A549 treated with ZK216348 at 1 μM for 4 hours (cell line): ENCODE measurements around the gene UBASH3B. TPM values are rescaled to one million over a fixed set of nuclear protein-coding genes. Genes with fewer than 3 reads are reported as not detected.

ENCODE experiments used
- total RNA-seq: library from RNA; stranded (reverse); fragments of 200-300 nt; extraction: Qiagen RNA extraction; gene quantifications from 5 replicates; pipeline ENCODE4 v1.2.3, GENCODE V29; 2022; ENCODE audit warnings: low read depth

The UBASH3B gene, protein sequence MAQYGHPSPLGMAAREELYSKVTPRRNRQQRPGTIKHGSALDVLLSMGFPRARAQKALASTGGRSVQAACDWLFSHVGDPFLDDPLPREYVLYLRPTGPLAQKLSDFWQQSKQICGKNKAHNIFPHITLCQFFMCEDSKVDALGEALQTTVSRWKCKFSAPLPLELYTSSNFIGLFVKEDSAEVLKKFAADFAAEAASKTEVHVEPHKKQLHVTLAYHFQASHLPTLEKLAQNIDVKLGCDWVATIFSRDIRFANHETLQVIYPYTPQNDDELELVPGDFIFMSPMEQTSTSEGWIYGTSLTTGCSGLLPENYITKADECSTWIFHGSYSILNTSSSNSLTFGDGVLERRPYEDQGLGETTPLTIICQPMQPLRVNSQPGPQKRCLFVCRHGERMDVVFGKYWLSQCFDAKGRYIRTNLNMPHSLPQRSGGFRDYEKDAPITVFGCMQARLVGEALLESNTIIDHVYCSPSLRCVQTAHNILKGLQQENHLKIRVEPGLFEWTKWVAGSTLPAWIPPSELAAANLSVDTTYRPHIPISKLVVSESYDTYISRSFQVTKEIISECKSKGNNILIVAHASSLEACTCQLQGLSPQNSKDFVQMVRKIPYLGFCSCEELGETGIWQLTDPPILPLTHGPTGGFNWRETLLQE
- 33.4 to 49.4 TPM (median 41.6 TPM) in 5 replicates for total RNA-seq

DNA sequence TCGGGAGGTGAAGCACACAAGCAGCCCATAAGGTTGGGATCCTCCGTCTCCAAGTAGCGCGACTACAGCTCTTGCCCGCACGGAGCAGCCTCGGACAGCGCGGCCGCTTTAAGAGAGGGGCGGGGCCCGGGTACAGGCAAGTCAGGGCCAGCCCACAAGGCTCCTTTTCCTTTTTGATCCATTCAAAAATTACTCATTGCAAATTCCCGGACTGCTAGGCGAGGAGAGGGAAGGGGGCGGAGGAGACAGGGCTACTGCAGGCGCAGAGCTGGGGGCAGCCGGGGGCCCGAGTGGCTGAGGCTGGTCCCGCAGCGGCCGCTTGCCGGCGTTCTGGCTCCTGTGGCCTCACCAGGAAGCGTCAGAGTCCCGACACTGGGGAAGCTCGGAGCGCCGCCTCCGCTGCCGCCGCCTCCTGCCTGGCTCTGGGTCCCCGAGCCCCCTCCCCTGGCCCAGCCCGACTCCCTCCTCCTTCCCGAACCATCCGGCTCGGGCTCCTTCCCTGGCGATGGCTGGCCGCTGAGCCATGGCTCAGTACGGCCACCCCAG lies at the start of gene UBASH3B:
Gene UBASH3B, plus strand, starts transcription at position 196 of the 546 bp plus-strand sequence. Its CDS starts 328 bp downstream, at position 524.

Other genes with a start within 250 kb of the UBASH3B start
- gene CRTAM, start 182.8 kb downstream of the UBASH3B start, total RNA-seq: not detected in 5 replicates
- gene JHY, start 227.0 kb downstream of the UBASH3B start, total RNA-seq: 3.2 to 4.4 TPM (median 3.8 TPM) in 5 replicates